NCI-H2029 treated with DMSO at 0.1 percent for 48 hours (cell line): ENCODE results near the gene BUD23.
"Not testable (repeated sequence)": the region's sequence is repeated elsewhere in the genome, so short reads cannot be mapped to it uniquely, and the experiment has no call there.

ENCODE experiments used
- DNase-seq: peaks from one replicate; lab custom pipeline; 2025; lab: John Stamatoyannopoulos, UW

The BUD23 gene

GRCh38 chr7:73668103-73668885, 15.1 kb upstream of the BUD23 start:
- DNase-seq, result no peak

- DNase-seq, result no peak
Measured at GRCh38 chr7:73668886-73669230, 14.5 kb upstream of the BUD23 start.

GRCh38 chr7:73669288-73669701, 14.1 kb upstream of the BUD23 start:
- DNase-seq, result no peak

GRCh38 chr7:73669858-73670385, 13.5 kb upstream of the BUD23 start:
- DNase-seq, result no peak

GRCh38 chr7:73671322-73671661, 12.1 kb upstream of the BUD23 start:
- no peak for DNase-seq

GRCh38 chr7:73671857-73672445, 11.4 kb upstream of the BUD23 start:
- DNase-seq, result no peak

GRCh38 chr7:73674468-73675124, 8.8 kb upstream of the BUD23 start:
- DNase-seq, result no peak

GRCh38 chr7:73676062-73676461, 7.3 kb upstream of the BUD23 start:
- not testable (repeated sequence) for DNase-seq

- DNase-seq, result peak; percentile 29
Measured at GRCh38 chr7:73678862-73679261, 4.5 kb upstream of the BUD23 start.

GRCh38 chr7:73679709-73680108, 3.7 kb upstream of the BUD23 start:
- DNase-seq, result no peak

GRCh38 chr7:73680501-73680900, 2.9 kb upstream of the BUD23 start:
- no peak for DNase-seq

GRCh38 chr7:73681031-73681430, 2.4 kb upstream of the BUD23 start:
- no peak for DNase-seq

GRCh38 chr7:73682745-73683055, 697 bp upstream of the BUD23 start:
- no peak for DNase-seq

- no peak for DNase-seq
Measured at GRCh38 chr7:73683788-73684693, 644 bp downstream of the BUD23 start.

- DNase-seq, result no peak
Measured at GRCh38 chr7:73685311-73685710, 1.9 kb downstream of the BUD23 start.

GRCh38 chr7:73688288-73688687, 4.9 kb downstream of the BUD23 start:
- DNase-seq, result no peak

GRCh38 chr7:73690646-73691045, 7.2 kb downstream of the BUD23 start:
- DNase-seq, result no peak

- no peak for DNase-seq
Measured at GRCh38 chr7:73696372-73696771, 13.0 kb downstream of the BUD23 start.

GRCh38 chr7:73698410-73698809, 15.0 kb downstream of the BUD23 start:
- no peak for DNase-seq

- no peak for DNase-seq
Measured at GRCh38 chr7:73699370-73700068, 16.1 kb downstream of the BUD23 start.

GRCh38 chr7:73700069-73700423, 16.6 kb downstream of the BUD23 start:
- DNase-seq, result no peak
